Posterior cingulate gyrus (tissue), 11 donors: Measurements from ENCODE around the gene MLPH.

Source experiments
- DNase-seq, 10 donors: peaks; one replicate each; pipeline versions ENCODE4 v3.0.0 to v3.0.0-alpha.2; 2020 to 2021; ENCODE audit warnings: mixed read lengths in 3 of 10
- intact Hi-C: fragments of 100-400 bp; cut with DNase I; formaldehyde crosslinking; loops from one replicate; pipeline ENCODE4 v1.15.1; 2023

Gene MLPH

DNA sequence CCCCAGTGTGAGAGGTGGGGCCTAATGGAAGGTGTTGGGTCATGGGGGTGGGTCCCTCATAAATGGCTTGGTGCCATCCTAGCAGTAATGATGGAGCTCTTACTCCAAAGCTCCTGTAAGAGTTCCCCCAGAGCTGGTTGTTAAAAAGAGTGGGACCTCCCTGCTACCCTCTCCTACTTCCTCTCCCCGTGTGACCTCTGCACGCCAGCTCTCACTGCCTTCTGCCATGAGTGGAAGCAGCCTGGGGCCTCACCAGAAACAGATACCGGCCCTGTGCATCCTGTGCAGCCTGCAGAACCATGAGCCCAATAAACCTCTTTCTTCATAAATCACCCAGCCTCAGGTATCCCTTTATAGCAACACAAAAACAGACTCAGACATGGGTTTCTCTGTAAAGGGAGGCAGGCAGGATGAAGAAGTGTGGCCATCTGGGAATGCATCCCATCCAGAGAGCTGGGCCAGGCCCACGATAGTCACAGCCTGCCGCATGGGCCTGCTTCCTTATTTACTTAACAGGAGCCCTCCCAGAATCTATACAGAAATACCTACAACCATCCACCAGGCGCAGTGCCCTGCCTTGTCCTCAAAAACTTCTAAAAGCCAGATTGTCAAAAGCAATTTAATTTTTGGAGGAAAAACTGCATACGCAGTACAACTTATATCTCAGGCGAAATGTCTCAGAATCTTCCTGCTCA, 86.8 kb downstream of the MLPH start:
- intact Hi-C loops = loop anchor here (5.0 kb wide), 1 partner anchor 482 kb away; no protein-coding TSS in a partner anchor
- DNase-seq = peak in 1 of 10 donors; percentile 52

DNA sequence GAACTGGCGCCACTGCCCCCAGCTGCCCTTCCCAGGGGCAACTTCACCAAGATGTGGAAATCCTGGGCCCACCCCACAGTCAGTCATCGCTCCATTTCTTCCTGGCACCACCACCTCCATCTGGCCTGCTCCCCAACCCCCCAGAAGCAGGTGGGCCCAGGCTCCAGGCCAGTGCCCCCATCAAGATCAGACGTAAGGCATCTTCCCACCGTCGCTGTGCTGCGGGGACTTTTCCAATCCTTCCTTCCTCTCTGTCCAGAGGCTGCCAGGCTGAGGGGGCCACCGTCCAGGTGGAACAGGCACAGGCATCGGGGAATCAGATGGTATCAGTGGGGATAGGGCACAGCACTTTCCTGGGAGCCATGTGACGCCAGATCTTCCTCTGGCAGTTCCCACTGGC, 87.4 kb downstream of the MLPH start:
- intact Hi-C loops = loop anchor here (5.0 kb wide), 1 partner anchor 482 kb away; no protein-coding TSS in a partner anchor
- DNase-seq = peak in 2 of 10 donors; percentile 18 to 79

- intact Hi-C loops = loop anchor here (5.0 kb wide), 1 partner anchor 483 kb away; no protein-coding TSS in a partner anchor
- DNase-seq = peak in 2 of 10 donors; percentile 75 to 80
These were observed 88.1 kb downstream of the MLPH start for GRCh38 chr2:237574894-237575868.

DNA sequence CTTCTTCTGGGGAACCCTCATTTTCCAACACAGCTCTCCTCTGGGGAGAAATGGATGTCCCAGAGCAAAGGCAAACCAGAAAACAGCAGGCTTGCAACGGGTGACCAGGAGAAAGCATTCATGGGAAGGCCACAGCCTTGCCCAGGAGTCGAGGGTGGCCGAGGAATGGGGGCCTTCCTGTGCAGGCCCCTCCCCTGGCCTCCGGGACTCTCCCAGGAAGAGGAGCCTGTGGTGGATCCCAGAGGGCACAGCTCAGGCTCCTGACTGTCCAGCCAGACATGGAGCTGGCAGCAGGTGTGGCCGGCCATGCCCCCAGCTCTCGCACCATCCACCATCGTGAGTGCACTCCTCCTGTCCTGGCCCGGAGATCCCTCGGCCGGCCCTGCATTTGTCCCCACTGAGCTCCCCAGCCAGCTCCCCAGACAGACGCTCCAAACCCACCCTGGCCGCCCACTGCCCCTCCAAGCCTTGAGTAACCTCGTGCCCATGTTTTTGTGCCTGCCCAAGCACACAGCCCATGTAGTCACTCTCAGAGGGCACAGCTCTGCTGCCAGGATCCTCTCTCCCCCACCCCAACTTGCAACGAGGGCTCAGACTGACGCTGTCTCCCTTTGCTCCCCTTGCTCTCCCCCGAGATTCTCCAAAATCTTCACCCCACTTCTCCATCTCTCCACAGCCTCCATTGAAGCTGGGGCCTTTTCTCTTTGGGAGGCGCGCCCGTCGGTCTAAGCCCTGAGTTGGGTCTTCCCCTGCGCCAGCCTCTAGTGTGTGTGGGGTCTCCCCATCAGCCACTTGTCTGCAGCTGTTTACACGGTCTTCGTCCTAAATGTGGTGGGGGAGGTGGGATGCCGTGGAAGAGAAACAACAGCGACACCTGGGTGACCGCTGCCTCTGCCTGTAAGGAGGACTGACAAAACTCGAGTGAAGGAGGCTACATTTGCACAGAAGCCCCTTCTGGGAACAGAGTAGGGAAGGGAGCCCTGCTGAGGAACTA, 89.1 kb downstream of the MLPH start:
- intact Hi-C loops = no loop called here
- peak in 2 of 10 donors; percentile 24 to 45 for DNase-seq

GRCh38 chr2:237576974-237577373, 89.9 kb downstream of the MLPH start:
- peak in 1 of 10 donors; percentile 44 for DNase-seq
- intact Hi-C loops = no loop called here

DNA sequence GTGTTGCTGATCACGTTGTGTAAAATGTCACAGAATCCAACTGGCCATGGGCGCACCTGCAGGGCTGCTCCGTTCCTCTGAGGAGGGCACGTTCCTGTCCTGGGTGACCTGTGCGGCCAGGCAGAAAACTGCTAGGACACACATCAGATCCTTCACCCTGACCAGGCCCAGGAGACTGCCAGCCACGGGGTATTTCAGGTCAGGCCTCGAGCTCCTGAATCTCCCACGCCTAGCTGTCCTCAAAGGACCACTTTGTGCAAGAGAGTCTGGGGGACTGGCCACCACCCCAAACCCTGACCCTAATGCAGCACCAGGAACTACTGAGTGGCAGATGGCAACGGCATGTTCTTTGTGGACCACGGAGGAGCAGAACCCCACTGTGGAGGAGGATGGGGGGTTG, 90.4 kb downstream of the MLPH start:
- DNase-seq = peak in 3 of 10 donors; percentile 47 to 61 (median 61)
- intact Hi-C loops = no loop called here

DNA sequence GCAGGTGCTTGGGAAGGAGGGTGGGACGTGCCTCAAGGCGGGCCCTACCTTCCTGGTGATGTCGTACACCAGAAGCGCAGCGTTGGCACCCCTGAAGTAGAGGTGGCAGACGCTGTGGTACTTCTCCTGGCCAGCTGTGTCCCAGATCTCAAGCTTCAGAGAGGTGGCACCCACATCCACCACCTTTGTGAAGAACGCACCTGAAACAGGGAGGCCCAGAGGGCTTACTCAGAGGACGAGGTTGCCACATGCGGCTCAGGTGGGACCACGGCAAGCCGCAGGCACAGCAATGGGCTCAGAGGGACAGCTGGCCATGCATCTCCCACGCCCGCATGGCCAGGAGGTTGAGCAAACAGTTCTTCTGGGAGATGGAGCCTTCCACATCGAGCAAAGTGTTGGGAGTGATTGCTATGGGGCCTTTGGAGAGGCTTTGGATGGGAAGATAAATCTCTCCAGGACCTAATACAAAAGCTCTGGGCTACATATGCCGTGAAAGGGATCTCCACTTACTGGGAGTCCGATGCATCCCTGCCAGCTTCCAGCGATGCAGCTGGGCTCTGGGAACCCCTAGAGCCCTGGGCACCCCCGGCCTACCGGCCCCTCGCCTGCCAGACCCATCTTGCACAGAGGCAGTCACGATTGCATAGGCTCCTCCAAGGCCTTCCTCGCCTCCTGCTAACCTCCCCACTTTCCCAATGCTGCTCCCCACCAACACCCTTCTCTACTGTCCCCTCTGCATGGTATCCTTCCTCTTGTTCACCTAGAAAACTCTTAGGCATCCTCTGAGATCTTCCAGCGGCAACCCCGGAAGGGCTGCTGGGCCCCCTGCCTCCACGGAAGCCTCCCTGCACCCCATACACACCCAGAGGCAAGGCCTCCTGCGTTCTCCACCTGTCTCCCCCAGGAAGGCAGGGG, 91.2 kb downstream of the MLPH start:
- peak in 3 of 10 donors; percentile 35 to 76 (median 52) for DNase-seq
- intact Hi-C loops = no loop called here

DNA sequence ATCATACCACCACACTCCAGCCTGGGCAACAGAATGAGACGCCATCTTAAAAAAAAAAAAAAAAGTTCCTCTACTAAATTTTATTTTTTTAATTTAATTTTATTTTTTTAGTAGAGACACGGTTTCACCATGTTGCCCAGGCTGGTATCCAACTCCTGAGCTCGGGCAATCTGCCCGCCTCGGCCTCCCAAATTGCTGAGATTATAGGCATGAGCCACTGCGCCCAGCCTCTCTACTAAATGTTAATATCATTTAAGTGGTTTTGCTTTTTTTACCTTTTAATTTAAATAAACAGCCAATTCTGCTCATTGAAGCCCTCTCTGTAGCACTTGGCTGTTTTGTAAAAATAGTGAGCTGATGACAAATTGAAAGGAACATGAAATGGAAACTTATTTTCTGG, 94.3 kb downstream of the MLPH start:
- intact Hi-C loops = loop anchor here (1.0 kb wide), 1 partner anchor 164 kb away; no protein-coding TSS in a partner anchor
- peak in 2 of 10 donors; percentile 24 to 58 for DNase-seq

- peak in 7 of 10 donors; percentile 19 to 91 (median 58) for DNase-seq
- intact Hi-C loops = loop anchor here (1.0 kb wide), 1 partner anchor 163 kb away; no protein-coding TSS in a partner anchor
These were observed 95.0 kb downstream of the MLPH start for GRCh38 chr2:237581751-237582746.

DNA sequence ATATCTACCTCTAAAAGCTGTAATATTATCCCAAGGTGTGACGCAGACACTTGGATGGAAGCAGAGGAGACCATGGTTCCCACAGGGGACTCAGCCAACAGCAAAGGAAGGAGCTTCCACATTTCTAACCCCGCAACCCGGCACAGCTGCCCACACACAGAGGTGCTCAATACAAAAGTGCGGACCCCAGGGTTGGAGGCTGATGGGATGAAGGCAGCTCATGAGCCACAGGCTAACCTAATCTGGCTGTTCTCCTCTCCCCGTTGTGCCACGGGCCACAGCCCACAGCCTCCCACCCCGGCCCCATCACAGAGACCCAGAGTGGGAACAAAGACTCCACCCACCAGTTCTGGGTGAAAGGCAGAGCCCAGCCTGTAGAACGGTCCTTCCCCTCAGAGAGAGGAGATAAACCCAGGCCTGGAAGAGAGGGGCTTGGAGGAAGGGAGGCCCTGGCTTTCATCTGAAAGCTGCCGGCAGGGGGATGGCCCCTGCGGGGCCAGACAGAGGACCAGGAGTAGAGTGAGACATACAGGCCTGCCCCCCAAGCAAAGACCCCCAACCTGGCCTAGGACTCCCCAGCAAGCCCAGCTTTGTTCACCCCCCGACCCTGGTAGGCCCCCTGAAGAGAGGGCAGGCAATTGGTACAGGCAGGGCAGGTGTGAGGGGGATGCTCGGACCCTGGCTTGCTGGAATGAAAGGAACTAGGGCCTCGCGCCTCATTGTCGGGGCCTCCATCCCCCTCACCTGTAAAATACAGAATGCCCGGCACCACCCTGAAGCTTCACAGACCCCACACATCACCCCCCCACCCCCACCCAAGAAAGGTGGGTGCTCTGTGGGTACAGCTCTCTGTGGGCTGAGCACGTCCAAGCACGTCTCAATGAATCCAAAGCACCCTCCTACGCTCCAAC, 96.6 kb downstream of the MLPH start:
- peak in 3 of 10 donors; percentile 31 to 72 (median 51) for DNase-seq
- intact Hi-C loops = no loop called here

GRCh38 chr2:237585590-237586221, 98.7 kb downstream of the MLPH start:
- intact Hi-C loops = no loop called here
- DNase-seq = peak in 1 of 10 donors; percentile 69

DNA sequence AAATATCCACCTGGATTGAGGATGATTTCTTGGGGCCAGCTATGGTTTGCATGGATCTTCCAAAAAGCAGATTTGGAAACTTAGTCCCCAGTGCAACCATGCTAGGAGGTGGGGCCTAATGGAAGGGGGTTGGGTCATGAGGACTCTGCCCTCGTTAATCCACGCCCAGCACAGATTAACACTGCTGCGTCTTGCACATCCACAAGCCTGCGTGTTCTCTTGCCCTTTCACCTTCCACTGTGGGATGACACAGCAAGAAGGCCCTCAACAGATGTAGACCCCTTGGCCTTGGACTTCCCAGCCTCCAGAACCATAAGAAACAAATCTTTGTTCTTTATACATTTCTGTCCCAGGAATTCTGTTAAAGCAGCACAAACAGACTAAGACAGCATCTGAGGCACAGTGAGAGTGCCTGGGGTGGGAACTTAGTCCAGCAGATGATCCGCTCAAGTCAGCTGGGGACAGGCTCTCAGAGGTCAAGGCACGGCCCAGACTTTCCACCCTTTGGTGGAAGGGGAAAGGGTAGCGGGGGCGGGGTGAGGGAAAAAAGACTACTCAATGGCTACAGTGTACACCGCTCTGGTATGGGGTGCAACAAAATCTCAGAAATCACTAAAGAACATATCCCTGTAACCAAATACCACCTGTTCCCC, 101.1 kb downstream of the MLPH start:
- intact Hi-C loops = no loop called here
- peak in 1 of 10 donors; percentile 34 for DNase-seq

DNA sequence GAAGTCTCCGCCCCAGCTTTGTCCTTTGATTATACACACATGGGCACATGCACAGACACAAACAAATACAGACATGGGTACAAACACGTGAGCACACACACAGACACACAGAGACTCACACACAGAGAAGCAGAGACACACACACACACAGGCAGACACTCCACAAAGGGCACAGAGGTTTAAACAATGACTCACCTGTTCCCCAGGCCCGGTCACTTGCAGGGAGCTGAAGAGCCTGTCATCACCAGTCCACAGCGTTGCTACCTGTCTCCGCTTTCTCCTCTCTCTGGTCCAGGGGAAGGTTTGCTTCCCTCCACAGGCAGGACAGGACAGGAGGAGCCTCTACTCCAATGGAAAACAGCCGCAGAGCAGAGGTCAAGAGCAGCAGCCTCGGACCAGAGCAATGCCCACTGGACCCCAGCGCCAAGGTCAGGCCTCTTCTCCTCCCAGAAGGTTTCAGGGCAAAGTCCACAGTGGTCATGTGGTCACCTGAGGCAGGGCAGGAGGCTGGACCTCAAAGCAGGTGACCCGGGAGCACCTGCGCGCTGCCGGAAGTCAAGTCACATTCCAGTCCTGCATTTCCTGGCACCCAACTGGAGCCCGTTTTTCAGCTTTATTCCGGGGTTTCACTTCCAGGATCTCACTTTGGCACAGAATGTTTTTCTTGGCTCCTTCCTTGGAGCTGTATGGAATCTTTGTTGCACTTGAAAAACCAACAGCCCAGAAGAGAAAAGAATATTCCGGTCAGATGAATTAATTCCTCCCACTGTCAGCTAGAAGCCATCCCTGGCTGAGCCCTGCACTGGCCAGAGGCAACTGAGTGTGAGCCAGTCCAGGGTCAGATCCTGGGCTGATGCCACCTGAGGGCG, 103.5 kb downstream of the MLPH start, which contains the start of gene RAB17:
RAB17 (minus strand) TSS at position 463 of the 869 bp plus-strand sequence. CDS start 4,580 bp downstream, outside the sequence.
- peak in 3 of 10 donors; percentile 41 to 56 (median 52) for DNase-seq
- intact Hi-C loops = no loop called here
